Psoas muscle (tissue), 8 donors: ENCODE measurements around the gene ALOX15B. TPM values are rescaled to one million over a fixed set of nuclear protein-coding genes. Genes with fewer than 3 reads are reported as not detected.

Experiments used
- ATAC-seq, 4 donors: fragments of 200-7000 bp; cut with Tn5 transposase; one replicate each; pipeline ENCODE4 v1.9.1; 2020; ENCODE audit warnings: moderate library complexity in 3 of 4, mild to moderate bottlenecking in 2 of 4
- DNase-seq, 2 donors: peaks; one replicate each; pipeline ENCODE4 v3.0.0-alpha.2; 2020
- H3K27ac ChIP-seq: fragments of 200-600 bp; one replicate; pipeline ENCODE4 v1.8.0; 2022
- H3K27me3 ChIP-seq, 3 donors: fragments of 200-600 bp in 1 of 3; one replicate each; pipeline versions ENCODE4 v1.6.1 to v1.8.0; 2013 to 2022; ENCODE audit warnings: low read length in 2 of 3, mild to moderate bottlenecking in 2 of 3, moderate library complexity in 1 of 3; ENCODE audit not compliant: insufficient read depth in 3 of 3
- H3K36me3 ChIP-seq, 2 donors: fragments of 200-600 bp in 1 of 2; one replicate each; pipeline versions ENCODE4 v1.6.1 to v1.8.0; 2013 to 2022; ENCODE audit warnings: low read depth in 1 of 2, mild to moderate bottlenecking in 1 of 2, moderate library complexity in 1 of 2; ENCODE audit not compliant: insufficient read depth in 1 of 2
- H3K4me1 ChIP-seq: fragments of 200-600 bp; one replicate; pipeline ENCODE4 v1.8.0; 2022
- H3K4me3 ChIP-seq: fragments of 200-600 bp; one replicate; pipeline ENCODE4 v1.8.0; 2022; ENCODE audit warnings: mild to moderate bottlenecking
- H3K9me3 ChIP-seq: fragments of 200-600 bp; one replicate; pipeline ENCODE4 v1.8.0; 2022
- CTCF ChIP-seq: fragments of 200-600 bp; IDR thresholded peaks from one replicate; pipeline ENCODE4 v1.8.0; 2022; ENCODE audit warnings: antibody characterized with exemption
- WGBS, 3 donors: extraction: QIAGEN DNeasy Blood & Tissue Kit; methylation state at CpG; one replicate each; pipeline versions ENCODE4 v1.1.6 to v1.1.7; 2013; 5-methylcytosine and 5-hydroxymethylcytosine counted together
- intact Hi-C, 2 donors: fragments of 100-400 bp; cut with DNase I; formaldehyde crosslinking; loops; one replicate each; pipeline versions ENCODE4 v1.11.0 to v1.14.2; 2022
- polyA plus RNA-seq, 3 donors: library from polyadenylated mRNA; stranded (reverse); fragments of 200-250 nt; gene quantifications; one replicate each; pipeline ENCODE4 v1.2.3, GENCODE V29; 2013
- total RNA-seq, 4 donors: library from RNA; stranded (reverse); fragmentation: NEBNext Ultra II Directional in 2 of 4; extraction: Animal tissue kit (Norgen Biotek cat#: 25700) in 2 of 4; gene quantifications; one replicate each; pipeline versions ENCODE4 v1.2.1 to v1.2.4, GENCODE V29; 2021 to 2023
- donor health status: healthy with polysubstance abuse.
- donor health status: DM: no; HTN: no; CAD: no; lungs with moderate emphysema.
- donor health status: Bipolar disorder and iron deficiency.
- donor health status: healthy.
- donor health status: DM: yes; HTN: yes; CAD: no.
- donor health status: DM: no; HTN: no; CAD: no.
- donor health status: DM: no; HTN: no; CAD: no.
- donor health status: DM: yes; HTN: yes; CAD: no.

Gene ALOX15B
- total and polyA plus RNA-seq, 7 donors = 0.09 to 1.1 (median 0.32) TPM; not detected in 2

- WGBS, 3 donors = 2 to 4% (median 2%) methylated on average over 37 to 46 of the region's 46 CpGs
- Histone ChIP-seq H3K27me3 (peaks cover 0 to 23% (median 8%) of the 10 kb centered on the region in 3 donors), H3K4me3 (peak overlapping the region; percentile 53), H3K27ac (no peak overlapping the region), H3K9me3 (no peaks in the 10 kb centered on the region), H3K36me3 (no peaks in the 10 kb centered on the region), H3K4me1 (peaks cover 5% of the 10 kb centered on the region)
- peak in 2 of 4 donors; percentile 13 to 19 for ATAC-seq
- no peak for DNase-seq
- intact Hi-C loops = no loop called here
- TF ChIP-seq CTCF = no peak
These were observed 22.8 kb upstream of the ALOX15B start for GRCh38 chr17:8015957-8016631.

DNA sequence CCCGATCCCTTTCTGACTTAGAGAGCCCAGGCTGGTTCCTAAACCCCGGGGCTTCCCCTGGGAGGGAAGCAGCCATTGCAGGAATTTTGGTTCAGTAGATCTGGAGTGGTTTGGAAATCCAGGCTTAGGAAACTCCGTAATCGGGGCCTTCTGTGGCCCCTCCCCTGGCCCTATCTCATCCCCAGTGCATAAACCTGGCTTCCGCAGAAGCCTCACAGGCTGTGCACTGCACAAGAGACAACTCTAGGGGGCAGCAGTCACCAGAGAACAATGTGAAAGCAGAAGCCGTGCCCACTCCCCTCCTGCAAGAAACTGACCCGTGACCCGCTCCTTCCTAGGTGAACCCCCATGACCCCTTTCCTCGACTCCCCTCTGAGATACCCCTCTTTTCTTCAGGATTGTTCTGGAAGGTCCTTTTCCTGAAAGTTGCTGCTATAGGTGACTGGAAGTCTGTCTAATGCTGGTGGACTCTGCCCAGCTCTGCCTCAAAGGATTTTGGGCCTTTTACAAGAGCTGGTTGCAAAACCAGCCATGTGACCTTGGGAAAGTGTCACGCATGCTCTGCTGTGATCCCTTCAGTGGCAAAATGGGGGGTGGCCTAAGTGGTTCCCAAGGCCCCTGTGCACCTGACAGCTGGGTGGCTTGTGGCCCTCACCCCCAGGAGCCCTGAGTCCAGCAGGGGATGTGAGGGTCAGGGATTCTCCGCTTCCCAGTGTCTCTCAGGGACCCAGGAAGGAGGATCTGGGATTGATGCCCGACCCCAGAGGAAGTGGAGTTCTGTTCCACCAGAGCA, 22.0 kb upstream of the ALOX15B start:
- Histone ChIP-seq H3K9me3 (no peaks in the 10 kb centered on the region), H3K4me3 (peak overlapping the region; percentile 53), H3K27ac (no peak overlapping the region), H3K4me1 (peaks cover 5% of the 10 kb centered on the region), H3K36me3 (no peaks in the 10 kb centered on the region), H3K27me3 (peaks cover 0 to 23% (median 8%) of the 10 kb centered on the region in 3 donors)
- peak; percentile 30 for TF ChIP-seq CTCF
- intact Hi-C loops = no loop called here
- peak in 3 of 4 donors; percentile 33 to 68 (median 66) for ATAC-seq
- DNase-seq = peak in 1 of 2 donors; percentile 70
- WGBS, 3 donors = 32 to 37% (median 33%) methylated on average over 12 of the region's 12 CpGs

DNA sequence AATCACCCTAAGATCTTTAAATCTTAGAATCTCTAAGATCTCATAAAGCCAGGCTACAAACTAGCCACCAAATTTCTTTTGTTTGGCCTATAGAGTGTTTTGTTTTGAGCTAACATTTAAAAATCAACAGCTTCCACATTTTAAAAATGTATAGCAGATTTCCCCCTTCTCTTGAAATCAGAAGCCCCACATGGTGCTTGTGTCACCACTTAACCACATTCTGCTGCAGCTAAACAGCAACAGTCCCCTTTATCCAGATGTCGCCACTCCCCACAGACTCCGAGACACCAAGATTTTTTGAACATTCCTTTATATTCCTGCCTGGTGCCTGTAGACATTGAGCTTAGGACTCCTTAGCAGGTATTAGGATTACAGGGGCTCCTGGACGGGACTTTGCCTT, 20.4 kb upstream of the ALOX15B start:
- Histone ChIP-seq H3K4me1 (peaks cover 5% of the 10 kb centered on the region), H3K4me3 (no peak overlapping the region), H3K9me3 (no peaks in the 10 kb centered on the region), H3K27ac (no peak overlapping the region), H3K27me3 (peaks cover 0 to 23% (median 8%) of the 10 kb centered on the region in 3 donors), H3K36me3 (no peaks in the 10 kb centered on the region)
- WGBS, 3 donors = 88 to 95% (median 91%) methylated on average over 3 of the region's 3 CpGs
- DNase-seq (no peak), ATAC-seq (no peak)
- no peak for TF ChIP-seq CTCF
- intact Hi-C loops = no loop called here

- no peak for ATAC-seq
- TF ChIP-seq CTCF = no peak
- Histone ChIP-seq H3K36me3 (no peaks in the 10 kb centered on the region), H3K27me3 (peaks cover 0 to 18% (median 8%) of the 10 kb centered on the region in 3 donors), H3K9me3 (no peaks in the 10 kb centered on the region), H3K27ac (no peak overlapping the region), H3K4me3 (no peak overlapping the region), H3K4me1 (peaks cover 5% of the 10 kb centered on the region)
- DNase-seq = no peak
- intact Hi-C loops = no loop called here
- 65 to 66% (median 65%) methylated on average over 5 of the region's 5 CpGs for WGBS, 3 donors
These were observed 19.7 kb upstream of the ALOX15B start for GRCh38 chr17:8019166-8019565.
